ENCODE data around the gene WDR82.

WDR82 gene

GRCh38 chr3:52315006-52315405 lies 36.6 kb upstream of the WDR82 start:
- FAIRE-seq = no peak
- no peak for TF ChIP-seq CTCF (IDR thresholded peaks at IDR 0.05; ENCODE audit: insufficient read depth, missing control alignments)
- no peak for DNase-seq (ENCODE audit: insufficient read length, low spot score)

- TF ChIP-seq CTCF (IDR thresholded peaks at IDR 0.05; ENCODE audit: insufficient read depth, missing control alignments) = no peak
- no peak for FAIRE-seq
Measured at GRCh38 chr3:52314489-52314888, 36.0 kb upstream of the WDR82 start.

GRCh38 chr3:52313774-52314188 lies 35.3 kb upstream of the WDR82 start:
- DNase-seq (ENCODE audit: insufficient read length, low spot score) (no peak), FAIRE-seq (no peak)
- TF ChIP-seq CTCF (IDR thresholded peaks at IDR 0.05; ENCODE audit: insufficient read depth, missing control alignments) = no peak

More at GRCh38 chr3:52314489-52314888, 36.0 kb upstream of the WDR82 start:
- no peak for DNase-seq (ENCODE audit: insufficient read length, low spot score)

GRCh38 chr3:52313188-52313773 lies 34.8 kb upstream of the WDR82 start:
- TF ChIP-seq CTCF (IDR thresholded peaks at IDR 0.05; ENCODE audit: insufficient read depth, missing control alignments) = no peak
- no peak for DNase-seq (ENCODE audit: insufficient read length, low spot score)
- FAIRE-seq = no peak

- no peak for TF ChIP-seq CTCF (IDR thresholded peaks at IDR 0.05; ENCODE audit: insufficient read depth, missing control alignments)
- DNase-seq (ENCODE audit: insufficient read length, low spot score) (no peak), FAIRE-seq (no peak)
Measured at GRCh38 chr3:52311576-52312119, 33.2 kb upstream of the WDR82 start.

- no peak for FAIRE-seq
- no peak for DNase-seq (ENCODE audit: insufficient read length, low spot score)
- no peak for TF ChIP-seq CTCF (IDR thresholded peaks at IDR 0.05; ENCODE audit: insufficient read depth, missing control alignments)
Measured at GRCh38 chr3:52310861-52311575, 32.6 kb upstream of the WDR82 start.

GRCh38 chr3:52308308-52308707 lies 29.9 kb upstream of the WDR82 start:
- DNase-seq (ENCODE audit: insufficient read length, low spot score) = no peak
- FAIRE-seq = no peak
- no peak for TF ChIP-seq CTCF (IDR thresholded peaks at IDR 0.05; ENCODE audit: insufficient read depth, missing control alignments)

Data from D721Med (cell line).